Astrocyte (in vitro differentiated cells and primary cell): Measurements from ENCODE around the gene GRHL1. TPM values are rescaled to one million over a fixed set of nuclear protein-coding genes. Genes with fewer than 3 reads are reported as not detected.

ENCODE experiments used
- DNase-seq: peaks from one replicate; pipeline ENCODE4 v3.0.0-alpha.2; 2010; ENCODE audit warnings: low read depth
- FAIRE-seq: peaks from 2 replicates; lab custom pipeline; 2011; peaks lifted over from hg19 to GRCh38; lab: Jason Lieb, UNC
- H2AFZ ChIP-seq: 2 replicates; pipeline ENCODE4 v1.6.0; 2012; ENCODE audit warnings: low read depth, low read length, inconsistent platforms
- H3K27ac ChIP-seq: 2 replicates; pipeline ENCODE4 v1.5.1; 2011; ENCODE audit warnings: low read depth, low read length, inconsistent platforms
- H3K27me3 ChIP-seq: 2 replicates; pipeline ENCODE4 v1.6.0; 2011; ENCODE audit warnings: low read length, inconsistent platforms; ENCODE audit not compliant: insufficient read depth
- H3K36me3 ChIP-seq: 2 replicates; pipeline ENCODE4 v1.5.1; 2011; ENCODE audit warnings: low read length, inconsistent platforms; ENCODE audit not compliant: insufficient read depth
- H3K4me1 ChIP-seq: 2 replicates; pipeline ENCODE4 v1.5.1; 2011; ENCODE audit warnings: low read length, inconsistent platforms; ENCODE audit not compliant: insufficient read depth
- H3K4me2 ChIP-seq: 2 replicates; pipeline ENCODE4 v1.6.0; 2012; ENCODE audit warnings: low read length, inconsistent platforms
- H3K4me3 ChIP-seq: 2 replicates; pipeline ENCODE4 v1.5.1; 2011; ENCODE audit warnings: low read depth, mild to moderate bottlenecking, low read length, inconsistent platforms; ENCODE audit not compliant: insufficient read depth
- H3K79me2 ChIP-seq: 2 replicates; pipeline ENCODE4 v1.6.0; 2012; ENCODE audit warnings: mild to moderate bottlenecking, low read length, inconsistent platforms; ENCODE audit not compliant: insufficient read depth
- H3K9ac ChIP-seq: 2 replicates; pipeline ENCODE4 v1.6.0; 2012; ENCODE audit warnings: mild to moderate bottlenecking, low read length, inconsistent platforms
- H3K9me3 ChIP-seq: 2 replicates; pipeline ENCODE4 v1.5.1; 2012; ENCODE audit warnings: low read depth, mild to moderate bottlenecking, low read length, inconsistent platforms; ENCODE audit not compliant: insufficient read depth
- H4K20me1 ChIP-seq: 2 replicates; pipeline ENCODE4 v1.6.0; 2012; ENCODE audit warnings: low read length, inconsistent platforms; ENCODE audit not compliant: insufficient read depth
- H3K27ac Mint-ChIP-seq: one replicate; pipeline ENCODE4 v1.8.0; 2021; ENCODE audit warnings: mild to moderate bottlenecking, mixed read lengths; ENCODE audit not compliant: unreplicated experiment
- H3K27me3 Mint-ChIP-seq: one replicate; pipeline ENCODE4 v1.8.0; 2021; ENCODE audit warnings: low read depth, mixed read lengths; ENCODE audit not compliant: unreplicated experiment
- H3K36me3 Mint-ChIP-seq: one replicate; pipeline ENCODE4 v1.8.0; 2021; ENCODE audit warnings: low read depth, mixed read lengths; ENCODE audit not compliant: unreplicated experiment
- H3K4me1 Mint-ChIP-seq: one replicate; pipeline ENCODE4 v1.8.0; 2021; ENCODE audit warnings: low read depth, mixed read lengths; ENCODE audit not compliant: unreplicated experiment
- H3K4me3 Mint-ChIP-seq: one replicate; pipeline ENCODE4 v1.8.0; 2021; ENCODE audit warnings: mild to moderate bottlenecking, moderate library complexity, mixed read lengths; ENCODE audit not compliant: unreplicated experiment
- H3K9me3 Mint-ChIP-seq: one replicate; pipeline ENCODE4 v1.8.0; 2021; ENCODE audit warnings: mild to moderate bottlenecking, mixed read lengths; ENCODE audit not compliant: unreplicated experiment
- EZH2 ChIP-seq: IDR thresholded peaks from 2 replicates; pipeline ENCODE4 v1.6.1; 2012; ENCODE audit warnings: mild to moderate bottlenecking, low read length, inconsistent platforms; ENCODE audit not compliant: insufficient read depth
- total RNA-seq: library from RNA; stranded (reverse); gene quantifications from 2 replicates; pipeline ENCODE4 v1.2.1, GENCODE V29; 2021
- TF ChIP-seq, protein P1 (sequence below): IDR thresholded peaks from 2 replicates; pipeline ENCODE4 v1.5.1; 2011; ENCODE audit warnings: low read depth, mild to moderate bottlenecking, inconsistent platforms, low read length, moderate library complexity; ENCODE audit not compliant: insufficient read depth

The GRHL1 gene
- total RNA-seq, 1 donor from 2014 or later: 4.1 TPM

DNA sequence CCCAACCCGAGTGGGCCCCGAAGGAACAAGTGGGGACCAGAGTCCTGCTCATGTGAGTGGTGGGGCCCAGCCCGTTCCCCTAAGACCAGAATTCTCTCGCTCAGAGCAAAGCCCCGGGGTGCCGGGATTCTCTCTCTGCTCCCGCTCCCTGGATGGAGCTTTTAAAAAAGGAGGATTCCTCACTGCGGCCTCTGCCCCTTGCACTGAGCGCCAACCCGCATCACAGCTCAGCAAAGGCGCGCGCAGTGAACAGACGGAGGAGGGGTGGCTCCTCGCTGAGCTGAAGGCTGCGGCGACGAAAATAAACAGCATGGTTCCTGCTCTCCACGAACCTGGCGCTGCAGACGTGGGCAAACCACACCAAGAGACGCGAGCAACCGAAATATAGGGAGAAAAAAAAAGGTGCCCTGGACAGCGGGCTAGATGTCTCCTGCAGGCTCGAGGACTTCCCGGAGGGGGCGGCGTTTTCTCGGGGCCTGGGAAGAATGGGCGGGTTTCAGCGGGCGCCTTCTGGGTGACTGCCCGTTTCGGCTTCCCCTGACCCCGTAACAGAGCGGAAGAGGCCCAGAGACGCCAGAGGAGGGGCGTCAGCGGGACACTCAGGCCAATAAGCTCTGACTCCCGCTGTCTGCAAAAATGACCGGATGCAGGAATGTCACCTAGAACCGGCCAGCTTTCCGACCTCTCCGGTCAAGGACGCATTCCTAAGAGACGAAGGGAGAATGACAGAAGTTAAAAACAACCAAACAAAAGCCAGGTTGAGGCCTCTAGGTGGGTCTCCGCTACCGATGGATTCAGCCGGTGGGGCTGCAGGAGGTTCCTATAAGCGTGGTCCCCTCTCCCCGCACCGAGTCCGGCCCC lies 91.0 kb downstream of the GRHL1 start:
- H3K27ac Mint-ChIP-seq: peak overlapping the region; percentile 98
- H3K9ac ChIP-seq: peak overlapping the region; percentile 55

DNA sequence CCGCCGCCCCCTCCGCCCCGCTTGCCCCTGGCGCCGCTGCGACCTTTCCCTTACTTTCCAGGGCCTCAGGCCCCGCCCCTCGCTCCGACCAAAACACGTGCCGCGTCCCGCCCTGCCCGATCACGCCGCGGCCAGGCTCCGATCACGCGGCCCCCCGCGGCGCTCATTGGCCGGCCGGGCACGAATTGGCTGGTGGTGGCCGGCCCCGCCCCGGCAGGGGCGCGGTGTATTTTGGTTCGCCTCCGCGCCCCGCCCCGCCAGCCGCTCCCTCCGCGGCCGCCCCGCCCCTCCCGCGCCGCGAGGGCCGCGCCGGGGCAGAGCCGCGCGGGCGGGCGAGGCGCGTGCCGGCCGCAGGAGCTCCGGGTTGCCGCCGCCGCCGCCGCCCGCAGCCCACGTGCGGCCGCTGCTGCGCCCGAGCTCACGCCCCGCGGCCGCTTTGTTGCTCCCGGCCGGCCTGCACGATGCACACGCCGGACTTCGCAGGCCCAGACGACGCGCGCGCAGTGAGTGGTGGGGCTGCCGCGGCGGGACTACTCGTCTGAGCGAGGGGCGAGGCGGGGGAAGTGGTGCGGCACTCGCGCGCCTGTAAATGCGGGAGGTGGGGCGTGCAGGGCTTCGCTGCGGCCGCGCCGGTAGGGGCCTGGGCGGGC lies 91.9 kb downstream of the GRHL1 start, which contains the start of gene KLF11:
Gene KLF11 (plus strand): TSS at position 295 of the 650 bp plus-strand sequence. CDS start 167 bp downstream, at position 462.
- H3K27me3 ChIP-seq: peaks cover 2% of the 10 kb centered on the region
- H3K27ac ChIP-seq: no peak within 1 kb of the TSS
- DNase-seq: peak; percentile 65
- TF ChIP-seq, protein P1, sequence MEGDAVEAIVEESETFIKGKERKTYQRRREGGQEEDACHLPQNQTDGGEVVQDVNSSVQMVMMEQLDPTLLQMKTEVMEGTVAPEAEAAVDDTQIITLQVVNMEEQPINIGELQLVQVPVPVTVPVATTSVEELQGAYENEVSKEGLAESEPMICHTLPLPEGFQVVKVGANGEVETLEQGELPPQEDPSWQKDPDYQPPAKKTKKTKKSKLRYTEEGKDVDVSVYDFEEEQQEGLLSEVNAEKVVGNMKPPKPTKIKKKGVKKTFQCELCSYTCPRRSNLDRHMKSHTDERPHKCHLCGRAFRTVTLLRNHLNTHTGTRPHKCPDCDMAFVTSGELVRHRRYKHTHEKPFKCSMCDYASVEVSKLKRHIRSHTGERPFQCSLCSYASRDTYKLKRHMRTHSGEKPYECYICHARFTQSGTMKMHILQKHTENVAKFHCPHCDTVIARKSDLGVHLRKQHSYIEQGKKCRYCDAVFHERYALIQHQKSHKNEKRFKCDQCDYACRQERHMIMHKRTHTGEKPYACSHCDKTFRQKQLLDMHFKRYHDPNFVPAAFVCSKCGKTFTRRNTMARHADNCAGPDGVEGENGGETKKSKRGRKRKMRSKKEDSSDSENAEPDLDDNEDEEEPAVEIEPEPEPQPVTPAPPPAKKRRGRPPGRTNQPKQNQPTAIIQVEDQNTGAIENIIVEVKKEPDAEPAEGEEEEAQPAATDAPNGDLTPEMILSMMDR: no peak
- no peak for TF ChIP-seq EZH2
- no peaks in the 10 kb centered on the region for H3K36me3 ChIP-seq
- H4K20me1 ChIP-seq: no peaks in the 10 kb centered on the region
- Mint-ChIP-seq H3K9me3 (peaks cover 2% of the 10 kb centered on the region), H3K4me1 (no peaks in the 10 kb centered on the region), H3K4me3 (peak within 1 kb of the TSS; percentile 83), H3K36me3 (peaks cover 10% of the 10 kb centered on the region), H3K27me3 (peaks cover 18% of the 10 kb centered on the region), H3K27ac (peak within 1 kb of the TSS; percentile 98)
- peak within 1 kb of the TSS; percentile 92 for H3K4me2 ChIP-seq
- peak within 1 kb of the TSS; percentile 51 for H3K4me3 ChIP-seq
- peak within 1 kb of the TSS; percentile 65 for H3K9ac ChIP-seq
- H3K9me3 ChIP-seq: no peaks in the 10 kb centered on the region
- no peaks in the 10 kb centered on the region for H3K79me2 ChIP-seq
- H3K4me1 ChIP-seq: peaks cover 7% of the 10 kb centered on the region
- peak within 1 kb of the TSS; percentile 87 for H2AFZ ChIP-seq
- no peak for FAIRE-seq

More for the DNA sequence above, 91.0 kb downstream of the GRHL1 start:
- FAIRE-seq (no peak), DNase-seq (peak; percentile 35)
- TF ChIP-seq, protein P1: no peak
- TF ChIP-seq EZH2: no peak
- Histone ChIP-seq H2AFZ (peak overlapping the region; percentile 87), H3K4me3 (peak overlapping the region; percentile 51), H3K9me3 (no peaks in the 10 kb centered on the region), H3K4me1 (peaks cover 7% of the 10 kb centered on the region), H3K79me2 (no peaks in the 10 kb centered on the region), H3K4me2 (peak overlapping the region; percentile 92), H3K36me3 (no peaks in the 10 kb centered on the region), H3K27ac (no peak overlapping the region), H4K20me1 (no peaks in the 10 kb centered on the region), H3K27me3 (peaks cover 2% of the 10 kb centered on the region)
- Mint-ChIP-seq H3K27me3 (peaks cover 18% of the 10 kb centered on the region), H3K36me3 (peaks cover 8% of the 10 kb centered on the region), H3K9me3 (peaks cover 2% of the 10 kb centered on the region), H3K4me3 (peak overlapping the region; percentile 83), H3K4me1 (peaks cover 2% of the 10 kb centered on the region)
